Measurements from ENCODE around the gene EVC.
"Not testable (repeated sequence)": the region's sequence is repeated elsewhere in the genome, so short reads cannot be mapped to it uniquely, and the experiment has no call there.

EVC gene

DNA sequence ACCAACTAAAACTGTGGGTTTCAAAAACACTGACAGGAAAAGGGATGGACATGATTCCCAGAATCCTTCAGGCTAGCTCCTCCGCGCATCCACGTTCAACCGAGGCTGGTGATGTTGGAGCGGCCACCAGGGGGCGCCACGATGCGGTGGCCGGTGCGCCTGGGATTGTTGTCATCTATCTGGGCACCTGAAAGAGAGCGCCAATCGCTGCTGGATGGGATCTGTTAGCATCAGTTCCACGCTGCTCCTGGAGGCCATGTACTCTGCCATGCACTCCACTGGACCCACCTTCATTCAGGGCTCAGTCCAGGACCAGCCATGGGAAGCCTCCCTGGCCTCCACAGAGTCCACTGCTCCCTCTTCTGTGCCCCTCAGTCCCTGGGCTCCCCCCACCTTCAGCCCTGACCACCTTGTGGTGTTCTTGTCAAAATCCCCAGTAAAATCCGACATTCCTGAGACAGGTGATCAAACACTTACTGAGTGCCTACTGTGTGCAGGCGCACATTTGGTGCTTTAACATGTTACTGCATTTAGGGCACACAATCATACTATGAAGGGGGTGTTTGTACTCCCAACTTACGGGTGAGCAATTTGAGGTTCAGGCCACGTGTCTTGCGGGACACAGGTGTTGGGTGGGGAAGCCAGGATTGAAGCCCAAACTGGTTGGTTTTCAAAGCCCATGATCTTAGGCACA lies 110.8 kb downstream of the EVC start:
- no peak for DNase-seq

DNA sequence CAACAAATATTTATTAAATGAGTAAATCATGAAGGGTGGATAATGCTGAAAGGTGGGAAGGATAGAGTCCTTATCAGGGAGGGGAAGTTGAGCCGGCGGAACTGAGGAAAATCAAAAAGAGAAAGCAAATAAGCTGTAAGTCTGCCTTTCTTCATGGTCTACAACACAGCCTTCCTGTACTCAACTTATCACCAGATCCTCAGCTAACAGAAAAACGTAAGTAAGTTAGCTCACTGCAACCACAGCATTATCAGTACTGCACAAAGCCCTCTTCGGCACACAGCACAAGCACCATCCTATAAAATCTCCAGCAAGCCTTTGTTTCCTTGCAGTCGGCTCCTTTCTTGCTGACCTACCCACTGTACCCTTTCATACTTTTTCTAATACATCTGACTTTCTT lies 111.6 kb downstream of the EVC start:
- no peak for DNase-seq

DNA sequence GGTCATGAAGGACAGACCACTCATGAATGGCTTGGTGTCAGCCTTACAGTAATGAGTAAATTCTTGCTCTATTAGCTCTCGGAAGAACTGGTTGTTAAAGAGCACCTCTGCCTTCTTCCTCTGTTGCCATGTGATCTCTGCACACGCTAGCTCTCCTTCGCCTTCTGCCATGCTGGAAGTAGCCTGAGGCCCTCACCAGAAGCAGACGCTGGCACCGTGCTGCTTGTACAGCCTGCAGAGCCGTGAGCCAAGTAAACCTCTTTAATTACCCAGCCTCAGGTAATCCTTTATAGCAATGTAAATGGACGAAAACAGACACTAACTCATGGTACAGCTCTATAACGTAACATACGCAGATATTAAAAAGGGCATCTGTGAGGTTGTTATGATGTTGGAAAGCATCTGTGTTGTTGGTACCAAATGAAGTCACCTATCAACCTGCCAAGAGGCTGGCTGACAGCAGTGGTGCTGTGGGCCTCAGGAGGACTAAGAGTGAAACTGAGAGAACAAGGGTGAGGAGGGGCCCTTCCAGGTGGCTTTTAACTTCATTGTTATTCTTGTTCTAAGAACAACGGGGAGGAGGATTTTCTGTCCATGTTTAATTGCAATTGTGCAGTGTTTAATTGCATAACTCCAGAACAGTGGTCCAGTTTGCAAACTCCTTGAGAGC lies 112.7 kb downstream of the EVC start:
- DNase-seq: no peak

DNA sequence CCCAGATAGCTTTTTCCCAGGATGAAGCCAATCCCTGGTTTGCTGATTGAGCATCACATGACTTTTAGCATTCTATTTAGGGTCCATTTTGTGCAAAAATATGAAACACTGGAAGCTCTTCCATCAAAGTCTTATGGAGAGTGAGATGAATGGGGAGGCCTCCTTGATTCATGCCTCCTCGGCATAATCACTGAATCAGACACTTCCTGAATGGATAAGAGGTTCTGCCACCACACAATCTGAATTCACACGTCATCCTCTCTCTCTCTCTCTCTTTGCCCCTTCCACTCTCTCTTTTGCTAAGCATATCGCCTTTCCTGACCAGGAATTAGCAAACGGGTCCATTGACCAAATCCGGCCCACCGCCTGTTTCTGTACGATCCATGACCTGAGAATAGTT lies 113.2 kb downstream of the EVC start:
- DNase-seq: no peak

DNA sequence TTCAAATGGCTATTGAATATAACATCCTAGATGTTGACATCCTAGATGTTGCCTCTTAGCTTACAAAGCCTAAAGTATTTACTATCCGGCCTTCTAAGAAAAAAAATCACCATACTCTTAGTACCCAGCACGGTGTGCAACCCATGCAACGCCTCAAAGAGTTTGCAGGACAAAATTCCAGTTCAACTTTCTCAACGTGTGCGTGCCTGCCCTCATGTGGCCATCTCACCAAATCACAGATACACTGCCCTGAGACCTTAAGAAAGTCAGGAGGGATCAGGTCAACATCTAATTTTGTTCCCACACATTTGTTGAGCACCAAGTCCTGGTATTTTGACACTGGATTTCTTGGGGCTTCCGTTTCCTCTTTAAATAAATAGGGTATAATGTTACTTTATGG lies 113.6 kb downstream of the EVC start:
- DNase-seq: no peak

DNA sequence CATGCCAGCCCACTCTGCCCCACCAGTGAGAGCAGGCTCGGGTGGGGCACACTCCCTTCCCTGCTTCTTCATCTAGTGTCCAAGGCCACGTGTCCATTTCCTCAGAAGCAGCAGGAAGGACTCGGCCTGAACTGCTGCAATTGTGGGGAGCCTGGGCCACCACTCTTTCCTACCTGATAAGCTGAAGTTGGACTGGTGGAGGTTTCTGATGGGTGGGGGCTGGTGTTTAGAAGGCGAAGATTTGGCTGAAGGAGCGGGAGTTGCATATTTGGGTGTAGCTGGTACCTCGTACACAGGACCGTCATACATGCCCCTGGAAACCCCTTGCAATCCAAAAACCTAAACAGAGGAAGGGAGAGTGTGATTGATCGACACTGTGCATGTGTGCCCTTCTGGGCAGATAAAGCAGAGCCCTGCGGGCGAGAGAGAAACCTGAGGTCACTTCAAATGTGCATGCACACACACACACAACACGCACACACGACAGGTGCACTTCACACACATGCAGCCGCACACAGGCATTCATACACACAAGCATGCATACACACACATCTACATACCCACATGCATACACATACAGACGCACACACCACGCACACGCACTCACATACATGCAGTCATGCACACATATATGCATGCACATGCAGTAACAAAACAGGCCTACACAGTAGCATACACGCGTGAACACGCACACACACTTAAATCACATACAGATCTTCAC lies 114.5 kb downstream of the EVC start:
- DNase-seq: no peak

DNA sequence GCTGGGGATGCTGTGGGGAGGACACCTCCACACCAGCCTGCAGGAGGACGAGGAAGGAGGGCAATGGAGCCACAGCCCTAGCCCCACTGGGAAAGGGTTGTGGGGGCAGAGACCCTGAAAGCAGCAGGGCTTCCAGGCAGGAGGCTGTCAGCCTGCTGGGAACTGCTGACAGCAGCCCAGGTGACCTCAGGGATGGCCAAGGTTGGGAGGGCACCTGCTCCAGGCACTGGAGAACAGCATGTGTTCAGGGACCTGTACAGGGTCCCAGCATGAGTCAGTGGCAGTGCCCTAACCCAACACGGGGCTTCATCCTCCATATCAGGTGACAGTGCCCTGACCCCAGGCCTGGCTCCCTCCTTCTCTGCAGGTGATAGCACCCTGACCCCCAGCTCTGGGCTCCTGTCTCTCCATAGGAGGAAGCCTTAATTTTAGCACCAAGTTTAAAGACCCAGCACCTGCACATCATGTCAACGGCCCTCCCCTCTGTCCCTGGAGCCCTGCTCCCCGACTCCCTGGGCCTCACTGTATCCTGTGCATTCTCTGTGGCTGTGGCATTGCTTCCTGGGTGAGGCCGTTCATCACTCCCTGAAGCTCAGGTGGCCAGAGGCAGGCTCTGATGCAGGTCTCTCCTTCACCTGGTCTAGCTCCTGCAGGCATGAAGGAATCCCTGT lies 115.6 kb downstream of the EVC start:
- DNase-seq: no peak

DNA sequence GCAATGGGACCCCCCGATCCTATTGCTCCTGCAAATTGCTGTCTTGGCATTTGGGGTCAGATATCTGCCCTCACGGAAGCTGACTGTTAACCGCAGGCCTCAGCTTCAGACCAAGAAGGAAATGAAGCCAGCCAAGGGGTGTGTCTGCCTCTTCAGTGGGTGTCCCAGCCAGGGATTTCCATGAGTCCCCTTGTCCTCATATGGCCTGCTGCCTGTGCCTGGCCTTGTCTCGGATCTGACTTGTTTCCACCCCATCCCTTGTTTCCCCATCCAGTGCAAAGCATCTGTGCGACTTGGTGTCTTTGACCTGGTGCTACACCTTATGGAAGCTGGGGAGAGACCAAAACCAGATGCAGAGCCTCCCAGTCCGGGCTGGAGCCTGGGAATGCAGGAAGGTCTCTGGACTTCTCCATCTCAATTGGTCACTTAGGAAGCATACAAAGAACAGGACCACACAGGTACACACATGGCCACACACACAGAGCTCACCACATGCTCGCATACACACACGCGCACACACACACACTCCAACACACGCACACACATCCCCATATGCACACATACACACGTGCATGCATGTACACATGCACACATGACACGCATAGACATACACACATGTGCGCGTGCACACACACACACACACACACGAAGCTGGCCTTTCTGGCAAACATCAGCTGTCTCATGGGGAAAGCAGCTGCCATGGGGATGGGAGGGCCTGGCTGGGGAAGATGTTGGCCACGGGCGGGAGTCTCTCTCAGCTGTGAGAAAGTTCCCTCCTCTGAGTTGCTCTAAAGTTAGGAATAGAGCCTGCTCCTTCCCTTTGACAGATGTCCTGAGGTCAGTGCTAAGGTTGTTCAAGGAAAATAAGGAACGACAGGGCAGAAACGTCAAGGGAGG lies 116.4 kb downstream of the EVC start:
- no peak for DNase-seq

DNA sequence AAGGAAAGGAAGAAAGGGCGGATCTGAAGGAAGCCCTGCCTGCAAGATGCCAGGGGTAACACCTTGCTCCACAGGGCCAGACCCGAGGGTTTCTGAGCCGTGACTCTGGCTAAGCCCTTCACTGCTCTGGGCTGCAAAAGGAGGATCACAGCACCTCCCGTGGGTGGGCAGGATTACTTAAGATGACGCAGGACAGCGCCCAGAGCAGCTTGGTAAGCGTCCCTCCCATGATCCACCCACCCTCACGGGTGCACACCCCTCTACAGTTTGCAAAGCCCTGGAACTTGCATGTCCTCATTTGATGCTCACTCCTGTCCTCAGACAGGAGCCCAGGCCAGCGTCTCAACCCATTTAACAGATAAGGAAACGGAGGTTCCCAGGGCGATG lies 117.0 kb downstream of the EVC start:
- DNase-seq: no peak

DNA sequence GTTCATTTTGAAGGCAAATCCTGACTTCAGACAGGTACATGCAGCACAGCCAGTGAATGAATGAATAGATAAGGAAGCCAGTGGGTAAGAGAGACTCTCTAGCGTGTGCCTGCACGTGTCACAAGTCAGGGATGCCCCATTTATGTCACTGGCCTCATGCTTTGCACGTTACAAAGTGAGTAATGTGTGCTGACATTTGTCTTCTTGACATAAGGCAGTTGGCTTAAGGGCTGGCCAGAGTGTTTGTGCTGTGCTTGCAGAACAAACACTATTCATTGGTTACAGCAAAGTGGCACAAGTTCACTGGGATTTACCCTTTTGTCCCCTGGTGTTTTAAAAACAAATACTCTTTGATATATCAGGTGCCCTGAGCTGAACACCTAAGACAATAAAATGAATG lies 125.9 kb downstream of the EVC start:
- no peak for DNase-seq

DNA sequence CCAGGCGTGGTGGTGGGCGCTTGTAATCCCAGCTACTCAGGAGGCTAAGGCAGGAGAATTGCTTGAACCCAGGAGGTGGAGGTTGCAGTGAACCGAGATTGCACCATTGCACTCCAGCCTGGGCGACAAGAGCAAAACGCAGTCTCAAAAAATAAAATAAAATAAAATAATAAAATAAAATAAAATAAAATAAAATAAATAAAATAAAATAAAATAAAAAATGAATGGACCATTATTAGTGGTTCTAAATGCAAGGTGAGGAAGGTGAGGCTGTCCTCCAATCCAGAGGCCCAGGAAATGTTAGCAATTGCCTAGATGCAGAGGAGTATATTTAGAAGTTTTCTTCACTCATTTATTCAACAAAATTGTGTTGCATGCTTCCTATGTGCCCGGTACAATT lies 126.5 kb downstream of the EVC start:
- not testable (repeated sequence) for DNase-seq

DNA sequence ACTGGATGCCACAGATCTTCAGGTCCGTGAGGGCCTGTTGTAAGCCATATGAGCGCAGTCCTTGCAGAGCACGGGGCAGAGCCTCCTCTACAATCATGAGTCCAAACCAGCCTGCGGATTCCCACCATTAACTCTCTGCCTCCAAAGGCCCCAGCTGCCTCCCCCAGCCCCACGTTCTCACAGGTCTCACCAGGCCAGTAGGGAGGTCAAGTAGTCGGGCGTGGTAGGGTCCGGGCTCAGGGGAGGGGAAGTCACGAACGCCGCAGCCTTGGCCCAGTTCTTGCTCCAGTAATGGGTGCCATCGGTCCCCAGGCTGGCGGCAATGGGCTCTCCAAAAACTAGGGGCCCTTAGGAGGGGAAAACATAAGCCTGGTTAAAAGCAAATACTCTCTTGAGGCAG lies 128.3 kb downstream of the EVC start:
- DNase-seq: no peak

DNA sequence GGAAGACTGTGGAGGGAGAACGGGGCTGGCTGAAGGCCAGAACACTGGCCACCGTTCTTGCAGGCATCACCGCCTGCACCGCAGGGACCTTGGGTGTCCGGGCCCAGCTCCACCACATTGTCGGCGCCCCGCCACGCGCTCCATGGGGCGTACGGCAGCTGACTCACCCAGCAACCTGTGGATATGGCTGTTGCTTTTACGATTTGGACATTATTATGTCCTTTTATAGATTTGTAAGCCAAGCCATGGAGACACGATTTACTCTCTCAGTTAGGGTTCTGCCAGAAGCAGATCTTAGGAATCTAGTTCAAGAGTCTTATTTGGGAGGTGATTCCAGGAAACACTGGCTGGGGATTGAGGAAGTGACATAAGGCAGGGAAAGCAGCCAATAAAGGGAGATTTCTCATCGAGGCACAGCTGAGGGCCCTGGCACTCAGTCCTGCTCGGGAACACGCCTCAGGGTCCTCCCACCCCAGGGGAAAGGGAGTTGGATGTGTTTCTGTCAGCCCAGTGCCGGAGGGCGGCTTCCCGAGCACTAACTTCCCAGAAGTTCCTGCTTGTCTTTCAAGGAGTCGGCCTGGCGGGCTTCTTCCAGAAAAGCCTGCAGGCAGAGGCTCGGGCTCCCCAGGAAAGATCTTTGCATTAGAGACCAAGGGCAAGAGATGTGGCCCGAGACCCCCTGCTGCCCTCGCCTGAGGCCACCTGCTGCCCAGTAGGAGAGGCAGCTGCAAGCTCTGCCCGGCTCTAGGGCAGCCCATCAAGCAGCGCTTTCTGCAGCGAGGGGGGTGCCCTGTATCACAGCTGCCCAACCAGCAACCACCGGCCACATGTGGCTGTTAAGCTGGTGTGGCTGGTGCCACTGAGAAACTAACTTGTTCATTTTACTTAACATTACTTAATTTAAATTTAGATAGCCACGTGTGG lies 129.0 kb downstream of the EVC start:
- no peak for DNase-seq

DNA sequence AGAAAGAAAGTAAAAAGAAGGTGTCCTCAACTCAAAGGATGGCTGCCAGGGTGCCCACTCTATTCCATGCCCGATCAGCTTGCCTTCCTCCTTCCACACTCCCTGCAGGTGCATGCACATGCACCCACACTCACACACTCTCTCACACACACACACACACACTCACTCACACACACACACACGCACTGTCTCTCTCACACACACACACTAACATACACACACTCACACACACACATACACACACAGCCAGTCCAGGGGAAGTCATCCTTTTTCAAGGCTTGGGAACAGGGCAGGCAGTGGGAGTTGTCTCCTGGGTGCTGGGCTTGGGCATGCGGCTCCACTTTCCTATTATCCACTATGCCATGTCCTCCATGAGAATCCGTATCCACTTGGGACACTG lies 131.5 kb downstream of the EVC start:
- DNase-seq: no peak

DNA sequence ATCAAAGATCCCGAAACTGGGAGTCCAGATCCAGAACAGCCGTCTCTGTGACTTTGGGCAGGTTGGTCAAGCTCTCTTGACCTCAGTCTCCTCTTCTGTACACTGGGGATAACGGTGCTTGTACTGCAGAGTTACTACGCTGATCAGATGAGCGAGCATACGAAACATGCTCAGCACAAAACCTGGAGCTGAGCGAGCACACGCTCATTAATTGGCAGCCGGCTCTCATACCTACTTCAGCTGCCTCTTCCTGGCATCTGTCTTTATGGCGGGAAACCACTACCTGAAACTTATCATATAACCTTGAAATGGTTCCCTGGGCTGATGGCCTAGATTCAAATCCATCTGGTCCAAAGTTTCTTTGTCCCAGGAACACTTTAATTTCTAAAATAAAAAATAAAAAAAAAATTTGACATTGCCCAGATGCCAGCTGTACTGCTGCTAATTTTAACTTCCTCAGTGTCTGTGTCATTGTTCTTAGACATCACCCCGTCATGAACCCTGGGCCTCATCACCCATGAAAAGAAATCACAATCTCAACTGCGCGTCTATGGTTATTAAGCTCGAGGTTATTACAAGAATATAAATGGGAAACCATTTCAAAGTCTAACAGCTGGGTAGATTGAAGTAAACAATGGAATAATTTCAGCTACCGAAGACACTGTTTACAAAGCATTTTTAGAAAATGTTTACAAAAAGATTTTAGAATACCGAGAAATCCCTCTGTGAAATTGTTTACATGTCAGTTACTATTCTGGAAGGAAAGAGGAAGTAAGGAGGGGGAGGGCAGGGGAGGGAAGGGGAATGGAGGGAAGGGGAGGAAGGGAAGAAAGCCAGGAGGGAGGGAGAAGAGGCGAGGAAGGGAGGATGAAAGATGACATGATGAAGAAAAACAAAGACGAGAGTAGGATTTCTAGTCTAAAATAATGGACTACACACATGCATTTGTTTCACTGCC lies 132.9 kb downstream of the EVC start:
- DNase-seq: no peak

DNA sequence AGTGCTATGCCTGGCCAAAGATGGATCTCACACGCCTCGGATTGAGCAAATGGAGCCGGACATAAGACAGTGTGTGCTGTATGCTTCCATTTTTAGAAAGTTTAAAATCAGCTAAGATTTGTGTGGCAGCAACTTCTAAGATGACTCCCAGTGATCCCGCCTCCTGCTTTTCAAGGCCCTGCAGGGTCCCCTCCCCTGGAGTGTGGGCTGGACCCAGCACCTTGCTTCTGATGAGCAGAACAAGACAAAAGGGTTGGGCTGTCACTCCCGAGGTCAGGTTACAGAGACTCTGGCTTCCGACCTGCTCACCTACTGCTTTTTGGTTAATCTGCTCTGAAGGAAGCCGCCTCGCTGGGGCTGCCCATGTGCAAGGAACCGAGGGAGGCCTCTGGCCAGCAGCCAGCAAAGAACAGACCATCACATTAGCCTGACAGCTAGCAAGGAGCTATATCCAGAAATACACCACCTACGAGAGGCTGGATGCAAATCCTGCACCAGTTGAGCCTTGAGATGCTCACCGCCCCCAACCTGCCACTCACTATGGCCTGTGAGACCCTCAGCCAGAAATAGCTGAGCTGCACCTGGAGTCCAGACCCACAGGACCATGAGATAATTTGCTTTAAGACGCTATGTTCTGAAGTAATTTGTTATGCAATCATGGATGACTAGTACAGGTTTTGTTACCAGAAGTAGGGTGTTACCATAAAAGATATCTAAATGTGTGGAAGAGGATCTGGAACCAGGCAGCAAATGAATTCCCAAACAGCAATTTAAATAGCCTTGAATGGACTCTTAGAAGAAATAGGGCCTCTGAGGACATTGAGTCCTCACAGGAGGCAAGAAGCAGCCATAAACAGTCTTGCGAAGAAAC lies 134.3 kb downstream of the EVC start:
- DNase-seq: no peak

DNA sequence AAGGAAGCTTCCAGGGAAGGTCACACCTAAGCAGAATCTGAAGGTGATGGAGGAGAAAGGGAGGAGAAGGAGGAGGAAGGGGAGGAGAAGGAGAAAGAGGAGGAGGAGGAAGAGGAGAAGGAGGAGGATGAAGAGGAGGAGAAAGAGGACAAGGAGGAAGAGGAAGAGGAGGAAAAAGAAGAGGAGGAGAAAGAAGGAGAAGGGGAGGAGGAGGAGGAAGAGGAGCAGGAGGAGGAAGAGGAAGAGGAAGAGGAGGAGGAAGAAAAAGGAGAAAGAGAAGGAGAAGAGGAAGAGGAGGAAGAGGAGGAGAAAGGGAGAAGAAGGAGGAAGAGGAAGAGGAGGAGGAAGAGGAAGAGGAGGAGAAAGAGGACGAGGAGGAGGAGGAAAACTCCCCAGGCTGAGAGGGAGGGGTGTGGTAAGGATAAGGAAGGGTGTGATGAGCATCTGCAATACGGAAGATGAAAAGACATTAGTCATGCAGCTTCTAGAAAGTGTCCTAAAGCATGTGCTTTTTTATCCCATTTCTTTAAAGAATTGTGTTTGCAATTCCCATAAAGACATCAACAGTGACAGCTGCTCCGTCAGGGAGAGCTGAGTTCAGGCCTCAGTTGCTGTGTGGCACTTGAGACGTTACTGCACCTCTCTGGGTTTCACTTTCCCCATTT lies 140.8 kb downstream of the EVC start:
- DNase-seq: no peak

DNA sequence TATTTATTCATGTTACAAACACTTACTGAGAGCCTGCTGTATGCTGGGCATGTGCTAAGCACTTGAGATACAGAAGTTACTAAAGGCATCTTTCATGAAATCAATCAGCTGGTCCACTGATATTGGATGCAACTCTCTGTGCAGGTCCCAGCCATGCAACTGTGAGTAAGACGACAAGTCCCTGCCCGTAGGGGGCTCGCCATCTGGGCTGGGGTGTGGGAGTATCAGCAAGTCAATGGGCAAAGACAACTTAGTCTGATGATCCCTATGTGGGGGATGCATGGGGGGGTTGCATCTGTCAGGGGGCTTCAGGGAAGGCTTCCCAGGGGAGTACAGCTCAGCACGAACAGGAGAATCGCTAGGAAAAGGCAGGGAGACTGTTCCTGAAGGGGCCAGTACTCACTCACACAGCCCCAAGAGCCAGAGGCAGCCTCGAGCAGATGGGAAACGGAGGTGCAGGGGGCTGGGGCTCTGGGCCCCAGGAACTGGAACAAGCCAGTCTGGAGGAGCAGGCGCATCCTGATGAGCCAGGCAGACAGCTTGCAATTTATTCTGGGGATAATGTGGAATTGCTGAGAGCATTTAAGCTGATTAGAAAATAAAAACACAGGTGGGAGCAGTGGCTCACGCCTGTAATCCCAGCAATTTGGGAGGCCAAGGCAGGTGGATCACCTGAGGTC lies 141.7 kb downstream of the EVC start:
- no peak for DNase-seq

All from NCI-H1105 treated with DMSO at 0.1 percent for 48 hours (cell line).